ENCODE results near the gene PCDH1. TPM values are rescaled to one million over a fixed set of nuclear protein-coding genes. Genes with fewer than 3 reads are reported as not detected.

PCDH1 gene
- total and polyA plus RNA-seq, 2 of the 13 experiments (the other 11 are each of a cell fraction or from before 2014, with no cell fraction given), result 0.11 to 0.83 TPM

GRCh38 chr5:141864371-141865370 lies 13.5 kb downstream of the PCDH1 start:
- ChIA-PET CTCF (ENCODE audit: low intra/inter-chr PET ratio, low total read pairs) (no interaction called here), POLR2A (no interaction called here)
- 52% methylated on average over 17 of the region's 24 CpGs for WGBS (ENCODE audit: low lambda C conversion rate)
- Histone ChIP-seq H3K4me2 (ENCODE audit: low read depth, low read length) (no peak overlapping the region), H3K27ac (ENCODE audit: extremely low read length, insufficient read depth, low read length) (no peak overlapping the region), H3K79me2 (ENCODE audit: insufficient read depth, low read length) (no peaks in the 10 kb centered on the region), H3K9ac (ENCODE audit: insufficient read depth, low read depth, low read length) (no peak overlapping the region), H3K4me1 (ENCODE audit: insufficient read depth, low read length) (peaks cover 15% of the 10 kb centered on the region), H2AFZ (ENCODE audit: low read length) (no peak overlapping the region), H4K20me1 (ENCODE audit: insufficient read depth, low read length) (no peaks in the 10 kb centered on the region), H3K36me3 (replicated peaks in 1 of 2; ENCODE audit: control insufficient read depth in 1 of 2, insufficient read depth in 2 of 2, low read length in 2 of 2) (no peaks in the 10 kb centered on the region), H3K9me3 (ENCODE audit: low read length) (no peaks in the 10 kb centered on the region), H3K27me3 (ENCODE audit: control insufficient read depth in 1 of 2, insufficient read depth in 2 of 2, low read length in 2 of 2) (peaks cover 1 to 42% of the 10 kb centered on the region in 2 experiments; a peak in 3 of 5 replicates), H3K4me3 (replicated peaks in 1 of 3; ENCODE audit: insufficient read depth in 1 of 3, low read depth in 2 of 3, low read length in 3 of 3) (no peak overlapping the region)
- TF ChIP-seq CREB1 (IDR thresholded peaks at IDR 0.05) (peak; percentile 23; the same call in 1 of the 2 replicates), CREB1 (CRISPR knock-in tag; IDR thresholded peaks at IDR 0.05) (no peak), POGK (CRISPR knock-in tag; conservative IDR thresholded peaks at IDR 0.05) (no peak)
- intact Hi-C loops (cut with micrococcal nuclease; ENCODE audit: unreplicated experiment), result no loop called here
- no TSS peak for BruUV-seq (replicated peaks)
- DNase-seq (ENCODE audit: low spot score) (no peak), ATAC-seq (no peak), FAIRE-seq (no peak)
- in situ Hi-C loops (cut with HindIII; ENCODE audit: extremely low pct_ligation_motif_present, low pct_unique_long_range_greater_than_20kb), result no loop called here

GRCh38 chr5:141863569-141864178 lies 14.5 kb downstream of the PCDH1 start:
- no peaks in the 10 kb centered on the region for H4K20me1 ChIP-seq (ENCODE audit: insufficient read depth, low read length)
- no peak overlapping the region for H3K27ac ChIP-seq (ENCODE audit: extremely low read length, insufficient read depth, low read length)
- no peak overlapping the region for H3K4me3 ChIP-seq (replicated peaks in 1 of 3; ENCODE audit: insufficient read depth in 1 of 3, low read depth in 2 of 3, low read length in 3 of 3)
- ATAC-seq (0 out of 3 replicates have a peak, but pooled peaks have one; percentile 19), DNase-seq (ENCODE audit: low spot score) (no peak), FAIRE-seq (no peak)
- intact Hi-C loops (cut with micrococcal nuclease; ENCODE audit: unreplicated experiment) (no loop called here), in situ Hi-C loops (cut with HindIII; ENCODE audit: extremely low pct_ligation_motif_present, low pct_unique_long_range_greater_than_20kb) (no loop called here)
- ChIA-PET POLR2A (no interaction called here), CTCF (ENCODE audit: low intra/inter-chr PET ratio, low total read pairs) (no interaction called here)
- no peak overlapping the region for H3K4me2 ChIP-seq (ENCODE audit: low read depth, low read length)
- no peaks in the 10 kb centered on the region for H3K9me3 ChIP-seq (ENCODE audit: low read length)
- peaks cover 2 to 42% of the 10 kb centered on the region in 2 experiments; a peak in 3 of 5 replicates for H3K27me3 ChIP-seq (ENCODE audit: control insufficient read depth in 1 of 2, insufficient read depth in 2 of 2, low read length in 2 of 2)
- no peak overlapping the region for H3K9ac ChIP-seq (ENCODE audit: insufficient read depth, low read depth, low read length)
- peaks cover 15% of the 10 kb centered on the region for H3K4me1 ChIP-seq (ENCODE audit: insufficient read depth, low read length)
- H2AFZ ChIP-seq (ENCODE audit: low read length), result no peak overlapping the region
- 76% methylated on average over 7 of the region's 20 CpGs for WGBS (ENCODE audit: low lambda C conversion rate)
- BruUV-seq (replicated peaks), result no TSS peak
- H3K36me3 ChIP-seq (replicated peaks in 1 of 2; ENCODE audit: control insufficient read depth in 1 of 2, insufficient read depth in 2 of 2, low read length in 2 of 2), result no peaks in the 10 kb centered on the region
- TF ChIP-seq CBFB (CRISPR knock-in tag; IDR thresholded peaks at IDR 0.05), result no peak
- no peak for TF ChIP-seq FOXK2 (IDR thresholded peaks at IDR 0.05)
- TF ChIP-seq ZNF75D (CRISPR knock-in tag; IDR thresholded peaks at IDR 0.05; ENCODE audit: borderline replicate concordance), result no peak
- no peak for TF ChIP-seq ZNF660 (CRISPR knock-in tag; IDR thresholded peaks at IDR 0.05; ENCODE audit: borderline replicate concordance, low read depth)
- no peaks in the 10 kb centered on the region for H3K79me2 ChIP-seq (ENCODE audit: insufficient read depth, low read length)
